Activated CD4-positive, CD25-positive, alpha-beta regulatory T cell treated with anti-CD3 and anti-CD28 coated beads, Interleukin-2, amount 50 U/mL, for 24 hours (primary cell): ENCODE data around the gene STYXL2.

ENCODE experiments used
- ATAC-seq, 2 donors: fragments of 150-1000 bp; cut with Tn5 transposase; one replicate each; pipeline ENCODE4 v1.10.0; 2021; ENCODE audit warnings: mild to moderate bottlenecking in 1 of 2, moderate library complexity in 1 of 2

STYXL2 gene

GRCh38 chr1:167110586-167110985, 16.7 kb downstream of the STYXL2 start:
- no peak for ATAC-seq

- no peak for ATAC-seq
Measured at GRCh38 chr1:167111868-167112709, 18.2 kb downstream of the STYXL2 start.

GRCh38 chr1:167114725-167115124, 20.9 kb downstream of the STYXL2 start:
- ATAC-seq: no peak

- ATAC-seq: no peak
Measured at GRCh38 chr1:167115655-167116054, 21.8 kb downstream of the STYXL2 start.

- ATAC-seq: no peak
Measured at GRCh38 chr1:167116174-167116573, 22.3 kb downstream of the STYXL2 start.

- ATAC-seq: no peak
Measured at GRCh38 chr1:167117225-167117624, 23.4 kb downstream of the STYXL2 start.

- ATAC-seq: no peak
Measured at GRCh38 chr1:167118188-167118587, 24.3 kb downstream of the STYXL2 start.

- ATAC-seq: no peak
Measured at GRCh38 chr1:167119696-167120095, 25.8 kb downstream of the STYXL2 start.

- ATAC-seq: no peak
Measured at GRCh38 chr1:167120899-167121298, 27.0 kb downstream of the STYXL2 start.

GRCh38 chr1:167121375-167122120, 27.7 kb downstream of the STYXL2 start:
- ATAC-seq: peak; percentile 45 to 64

GRCh38 chr1:167122121-167122480, 28.2 kb downstream of the STYXL2 start:
- no peak for ATAC-seq

- ATAC-seq: no peak
Measured at GRCh38 chr1:167122568-167122967, 28.7 kb downstream of the STYXL2 start.

GRCh38 chr1:167126317-167126716, 32.4 kb downstream of the STYXL2 start:
- no peak for ATAC-seq

- ATAC-seq: no peak
Measured at GRCh38 chr1:167126811-167127210, 32.9 kb downstream of the STYXL2 start.

GRCh38 chr1:167127236-167127635, 33.4 kb downstream of the STYXL2 start:
- ATAC-seq: no peak

GRCh38 chr1:167127661-167128060, 33.8 kb downstream of the STYXL2 start:
- ATAC-seq: no peak

GRCh38 chr1:167128261-167129227, 34.7 kb downstream of the STYXL2 start:
- ATAC-seq: no peak

GRCh38 chr1:167130829-167131510, 37.1 kb downstream of the STYXL2 start:
- ATAC-seq: no peak

- no peak for ATAC-seq
Measured at GRCh38 chr1:167132301-167133010, 38.6 kb downstream of the STYXL2 start.

GRCh38 chr1:167135281-167135840, 41.5 kb downstream of the STYXL2 start:
- ATAC-seq: no peak

GRCh38 chr1:167136191-167136614, 42.3 kb downstream of the STYXL2 start:
- no peak for ATAC-seq
